Measurements from ENCODE around the gene RAMP1. TPM values are rescaled to one million over a fixed set of nuclear protein-coding genes. Genes with fewer than 3 reads are reported as not detected.
"Not testable (repeated sequence)": the region's sequence is repeated elsewhere in the genome, so short reads cannot be mapped to it uniquely, and the experiment has no call there.

Gene RAMP1
- total RNA-seq, 1 donor from 2014 or later: 9.1 TPM

DNA sequence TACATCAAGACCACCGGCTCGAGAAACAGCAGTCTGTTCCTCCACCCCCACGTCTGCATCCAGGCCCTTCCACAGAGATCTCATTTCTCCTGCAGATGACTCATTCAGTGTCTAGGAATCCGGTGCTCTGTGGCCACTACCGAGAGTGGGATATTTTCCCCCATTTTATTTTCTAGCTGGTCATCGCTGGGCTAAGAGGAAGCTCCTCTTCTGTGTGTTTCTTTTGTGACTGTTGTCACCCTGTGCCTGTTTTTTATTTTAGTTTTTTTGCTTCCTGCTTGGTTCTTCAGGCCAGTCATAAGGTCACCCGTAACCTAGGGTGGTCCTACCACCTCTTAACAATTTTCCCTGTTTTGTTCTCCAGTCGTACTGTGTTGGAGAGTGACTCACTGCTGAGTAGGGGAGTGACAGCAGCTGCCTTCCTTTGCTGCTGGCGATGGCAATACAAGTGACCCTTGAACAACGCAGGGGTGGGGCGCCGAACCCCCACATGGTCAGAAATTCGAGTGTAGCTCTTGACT, 6.7 kb downstream of the RAMP1 start:
- Histone ChIP-seq H3K4me3 (ENCODE audit: insufficient read depth, low read depth, low read length) (peak overlapping the region; percentile 15), H3K27me3 (ENCODE audit: insufficient read depth, low read length) (no peaks in the 10 kb centered on the region), H4K20me1 (ENCODE audit: insufficient read depth, low read length) (no peaks in the 10 kb centered on the region), H3K4me2 (ENCODE audit: low read length) (peak overlapping the region; percentile 85), H3K27ac (ENCODE audit: low read depth, low read length) (peak overlapping the region; percentile 93), H2AFZ (ENCODE audit: low read depth, low read length) (peak overlapping the region; percentile 40), H3K4me1 (ENCODE audit: insufficient read depth, low read length) (peaks cover 28% of the 10 kb centered on the region), H3K9me3 (ENCODE audit: insufficient read depth, low read depth, low read length) (no peaks in the 10 kb centered on the region), H3K79me2 (ENCODE audit: insufficient read depth, low read length) (peaks cover 6% of the 10 kb centered on the region), H3K36me3 (ENCODE audit: insufficient read depth, low read length) (no peaks in the 10 kb centered on the region), H3K9ac (ENCODE audit: low read length) (peak overlapping the region; percentile 72)
- peaks cover 46% of the 10 kb centered on the region for H3K4me1 Mint-ChIP-seq (ENCODE audit: low read depth, unreplicated experiment)
- no peaks in the 10 kb centered on the region for H3K27me3 Mint-ChIP-seq (ENCODE audit: low read depth, unreplicated experiment)
- DNase-seq (ENCODE audit: low read depth) (peak; percentile 85), FAIRE-seq (peak; percentile 17)
- TF ChIP-seq CTCF (IDR thresholded peaks at IDR 0.05; ENCODE audit: insufficient read depth, low read depth, low read length): no peak
- TF ChIP-seq EZH2 (IDR thresholded peaks at IDR 0.05; ENCODE audit: insufficient read depth, low read length): no peak
- no peaks in the 10 kb centered on the region for H3K9me3 Mint-ChIP-seq (ENCODE audit: unreplicated experiment)
- H3K4me3 Mint-ChIP-seq (ENCODE audit: unreplicated experiment): peak overlapping the region; percentile 55
- no peaks in the 10 kb centered on the region for H3K36me3 Mint-ChIP-seq (ENCODE audit: low read depth, unreplicated experiment)
- peak overlapping the region; percentile 93 for H3K27ac Mint-ChIP-seq (ENCODE audit: unreplicated experiment)

- no peak for TF ChIP-seq EZH2 (IDR thresholded peaks at IDR 0.05; ENCODE audit: insufficient read depth, low read length)
- no peak for TF ChIP-seq CTCF (IDR thresholded peaks at IDR 0.05; ENCODE audit: insufficient read depth, low read depth, low read length)
- Histone ChIP-seq H3K36me3 (ENCODE audit: insufficient read depth, low read length) (no peaks in the 10 kb centered on the region), H3K9ac (ENCODE audit: low read length) (no peak overlapping the region), H3K79me2 (ENCODE audit: insufficient read depth, low read length) (peaks cover 6% of the 10 kb centered on the region), H4K20me1 (ENCODE audit: insufficient read depth, low read length) (no peaks in the 10 kb centered on the region), H3K4me1 (ENCODE audit: insufficient read depth, low read length) (peaks cover 28% of the 10 kb centered on the region), H3K27me3 (ENCODE audit: insufficient read depth, low read length) (no peaks in the 10 kb centered on the region), H3K4me3 (ENCODE audit: insufficient read depth, low read depth, low read length) (no peak overlapping the region), H3K9me3 (ENCODE audit: insufficient read depth, low read depth, low read length) (no peaks in the 10 kb centered on the region), H3K27ac (ENCODE audit: low read depth, low read length) (no peak overlapping the region), H3K4me2 (ENCODE audit: low read length) (no peak overlapping the region), H2AFZ (ENCODE audit: low read depth, low read length) (no peak overlapping the region)
- H3K9me3 Mint-ChIP-seq (ENCODE audit: unreplicated experiment): no peaks in the 10 kb centered on the region
- DNase-seq (ENCODE audit: low read depth) (no peak), FAIRE-seq (no peak)
- no peak overlapping the region for H3K4me3 Mint-ChIP-seq (ENCODE audit: unreplicated experiment)
- no peak overlapping the region for H3K27ac Mint-ChIP-seq (ENCODE audit: unreplicated experiment)
- no peaks in the 10 kb centered on the region for H3K27me3 Mint-ChIP-seq (ENCODE audit: low read depth, unreplicated experiment)
- H3K4me1 Mint-ChIP-seq (ENCODE audit: low read depth, unreplicated experiment): peaks cover 49% of the 10 kb centered on the region
- H3K36me3 Mint-ChIP-seq (ENCODE audit: low read depth, unreplicated experiment): no peaks in the 10 kb centered on the region
These were observed 8.0 kb downstream of the RAMP1 start for GRCh38 chr2:237867465-237867864.

- H4K20me1 ChIP-seq (ENCODE audit: insufficient read depth, low read length); H3K79me2 ChIP-seq (ENCODE audit: insufficient read depth, low read length); H3K4me2 ChIP-seq (ENCODE audit: low read length); H3K36me3 ChIP-seq (ENCODE audit: insufficient read depth, low read length); H3K4me3 Mint-ChIP-seq (ENCODE audit: unreplicated experiment); H3K9me3 Mint-ChIP-seq (ENCODE audit: unreplicated experiment); FAIRE-seq; H3K27me3 ChIP-seq (ENCODE audit: insufficient read depth, low read length); H3K27ac ChIP-seq (ENCODE audit: low read depth, low read length); H3K9ac ChIP-seq (ENCODE audit: low read length); H3K27me3 Mint-ChIP-seq (ENCODE audit: low read depth, unreplicated experiment); H3K9me3 ChIP-seq (ENCODE audit: insufficient read depth, low read depth, low read length); H2AFZ ChIP-seq (ENCODE audit: low read depth, low read length); H3K36me3 Mint-ChIP-seq (ENCODE audit: low read depth, unreplicated experiment); DNase-seq (ENCODE audit: low read depth); H3K4me3 ChIP-seq (ENCODE audit: insufficient read depth, low read depth, low read length): not testable (repeated sequence)
- Mint-ChIP-seq H3K4me1 (ENCODE audit: low read depth, unreplicated experiment) (peaks cover 49% of the 10 kb centered on the region), H3K27ac (ENCODE audit: unreplicated experiment) (peak overlapping the region; percentile 4)
- H3K4me1 ChIP-seq (ENCODE audit: insufficient read depth, low read length): peaks cover 28% of the 10 kb centered on the region
These were observed 8.7 kb downstream of the RAMP1 start for GRCh38 chr2:237868074-237868473.
